GM10266 (cell line): ENCODE results near the gene LYRM9.

Source experiments
- DNase-seq: peaks from one replicate; pipeline ENCODE4 v3.0.0; 2012; ENCODE audit errors: extremely low spot score
- CTCF ChIP-seq: IDR thresholded peaks from 2 replicates; pipeline ENCODE4 v1.5.1; 2012; ENCODE audit warnings: mild to moderate bottlenecking, low read depth; ENCODE audit not compliant: control insufficient read depth, insufficient read depth; ENCODE audit errors: missing control alignments

LYRM9 gene

DNA sequence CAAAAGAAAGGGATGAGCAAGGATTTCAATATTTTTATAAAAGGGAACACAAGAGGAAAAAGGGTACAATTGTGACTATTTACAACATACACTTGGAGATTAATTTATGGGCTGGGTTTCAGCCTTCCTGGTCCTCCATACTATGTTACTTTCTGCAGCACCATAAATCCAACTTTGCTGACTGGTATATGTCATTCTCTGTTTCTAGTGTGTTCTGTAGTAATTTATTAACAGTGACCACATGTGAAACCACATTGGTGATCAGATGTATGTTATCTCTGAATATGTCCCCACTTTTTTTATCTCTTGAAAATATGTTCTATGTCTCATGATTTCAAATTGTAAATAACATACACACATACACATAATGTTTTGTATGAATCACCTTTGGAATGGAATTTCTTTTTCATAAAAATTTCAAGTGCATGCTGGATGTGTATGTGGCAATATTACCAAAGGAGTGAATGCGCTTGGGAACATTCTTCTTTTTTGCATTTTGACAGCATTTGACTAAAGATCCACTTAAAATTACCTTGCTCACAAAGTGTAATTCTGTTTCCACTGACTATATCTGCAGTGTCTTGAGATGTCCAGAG is 2.9 kb upstream of the LYRM9 start:
- DNase-seq = no peak
- TF ChIP-seq CTCF = no peak

- no peak for TF ChIP-seq CTCF
- no peak for DNase-seq
These were observed 2.1 kb upstream of the LYRM9 start for GRCh38 chr17:27895123-27895895.

DNA sequence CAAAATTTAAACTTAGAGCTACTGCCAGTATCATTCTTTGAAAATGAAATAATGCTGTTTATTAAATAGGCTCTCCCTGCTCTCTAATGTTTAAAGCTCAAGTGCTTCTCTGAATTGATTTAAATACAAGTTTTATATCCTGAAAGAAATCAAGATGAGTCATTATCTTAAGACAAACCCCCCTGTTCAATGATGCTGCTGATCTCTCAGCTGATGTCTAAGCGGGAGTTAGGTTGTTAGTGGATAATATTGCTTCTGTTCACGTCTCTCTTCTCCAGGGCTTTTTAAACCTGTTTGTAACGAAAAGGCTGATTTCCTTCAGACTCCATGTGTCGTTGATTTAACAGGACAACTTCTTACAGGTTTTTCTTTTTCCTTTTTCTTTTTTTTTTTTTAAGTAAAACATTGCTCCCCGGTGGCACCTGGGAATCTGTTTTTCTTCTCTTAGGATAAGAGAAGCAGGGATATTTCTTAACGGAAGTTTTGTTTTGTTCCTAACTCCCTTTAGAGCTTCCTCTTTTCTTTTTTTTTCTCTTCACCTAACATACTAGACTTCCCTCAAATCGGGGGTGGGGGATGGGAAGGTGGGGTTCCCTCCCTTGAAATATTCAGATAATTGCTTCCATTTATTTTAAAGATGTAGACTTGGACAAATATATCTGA is 807 bp upstream of the LYRM9 start:
- TF ChIP-seq CTCF = no peak
- DNase-seq = no peak

- no peak for TF ChIP-seq CTCF
- DNase-seq = no peak
These were observed 661 bp downstream of the LYRM9 start for GRCh38 chr17:27892542-27892865.

DNA sequence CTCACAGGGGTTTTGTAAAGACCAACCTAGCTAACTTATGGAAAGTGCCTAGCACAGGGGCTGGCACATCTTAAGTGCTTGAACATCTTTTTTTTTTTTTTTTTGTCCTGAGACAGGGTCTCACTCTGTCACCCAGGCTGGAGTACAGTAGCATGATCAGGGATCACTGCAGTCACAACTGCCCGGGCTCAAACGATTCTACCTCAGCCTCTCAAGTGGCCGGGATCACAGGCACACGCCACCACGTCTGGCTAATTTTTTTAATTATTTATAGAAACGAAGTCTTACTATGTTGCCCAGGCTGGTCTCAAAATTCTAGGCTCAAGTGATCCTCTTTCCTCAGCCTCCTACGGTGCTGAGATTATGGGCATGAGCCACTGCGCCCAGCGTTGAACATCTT is 1.3 kb downstream of the LYRM9 start:
- no peak for DNase-seq
- no peak for TF ChIP-seq CTCF

- DNase-seq = no peak
- no peak for TF ChIP-seq CTCF
These were observed 3.4 kb downstream of the LYRM9 start for GRCh38 chr17:27889711-27890251.

DNA sequence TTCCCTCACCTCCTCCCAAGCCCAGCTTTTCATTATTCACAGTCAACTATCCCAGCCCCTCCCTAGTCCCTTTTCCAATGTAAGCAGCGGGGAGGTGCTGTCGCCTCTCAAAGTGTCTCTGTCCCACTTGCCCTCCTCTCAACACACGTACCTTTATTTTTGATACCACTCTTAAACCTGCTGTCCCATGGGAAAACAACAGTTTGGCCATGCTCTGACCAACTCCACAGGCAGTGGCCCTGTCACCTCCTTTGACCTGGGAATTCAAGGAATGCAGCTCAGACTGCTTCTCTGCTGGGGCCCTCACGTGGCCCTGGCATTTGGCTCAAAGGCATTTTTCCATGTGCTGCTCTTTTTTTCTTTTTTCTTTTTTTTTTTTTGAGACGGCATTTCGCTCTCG is 4.2 kb downstream of the LYRM9 start:
- no peak for DNase-seq
- TF ChIP-seq CTCF = no peak
